HCT116 (cell line): ENCODE measurements around the gene CYP3A4. TPM values are rescaled to one million over a fixed set of nuclear protein-coding genes. Genes with fewer than 3 reads are reported as not detected.

Experiments used
- ATAC-seq: fragments of 200-7000 bp; cut with Tn5 transposase; 2 replicates; pipeline ENCODE4 v1.9.1; 2020; ENCODE audit warnings: mild to moderate bottlenecking, moderate library complexity
- BruUV-seq: library from RNA; stranded (reverse); fragments of 400-500 nt; replicated peaks from 2 replicates; lab custom pipeline; 2021; lab: Mats Ljungman, UMichigan
- CTCF ChIA-PET: fragments of 300-600 bp; sonication (Branson Sonifier 250); formaldehyde crosslinking; loops from one replicate; lab custom pipeline; 2021; ENCODE audit warnings: antibody characterized with exemption; lab: Charles Lee
- POLR2A ChIA-PET: fragments of 300-600, 350-600 bp; sonication (Branson Sonifier 250); formaldehyde crosslinking; loops from one replicate; lab custom pipeline; 2021; ENCODE audit warnings: antibody characterized with exemption; lab: Charles Lee
- RAD21 ChIA-PET, 2 experiments: fragments of 300-600 bp; sonication (Branson Sonifier 250); formaldehyde crosslinking; loops; one replicate each; lab custom pipeline; 2023; ENCODE audit warnings: low total read pairs in 2 of 2; ENCODE audit not compliant: uncharacterized antibody in 2 of 2, unreplicated experiment in 2 of 2, low non-redundant PET in 1 of 2; lab: Charles Lee
- DNase-seq: peaks from one replicate; pipeline ENCODE4 v3.0.0-alpha.2; 2010; ENCODE audit warnings: low read depth, low spot score
- H2AFZ ChIP-seq: fragments of 200-600 bp; shearing (Covaris generic), sonication (generic); 2 replicates; pipeline ENCODE4 v1.6.1; 2017; ENCODE audit warnings: low read depth, mixed run types, mixed read lengths, antibody characterized with exemption, low read length; ENCODE audit not compliant: poor library complexity, severe bottlenecking
- H3K27ac ChIP-seq: 2 replicates; pipeline ENCODE4 v1.5.1; 2012; ENCODE audit warnings: low read depth, low read length
- H3K27me3 ChIP-seq: fragments of 200-600 bp; sonication (generic); 2 replicates; pipeline ENCODE4 v1.6.1; 2016; ENCODE audit warnings: mixed run types, low read length, mixed read lengths; ENCODE audit not compliant: insufficient read depth
- H3K36me3 ChIP-seq, 2 experiments: fragments of 200-500 bp in 1 of 2; fragments of 200-600 bp in 1 of 2; sonication (Bioruptor generic) in 1 of 2; sonication (generic) in 1 of 2; 2 replicates each; pipeline versions ENCODE4 v1.5.1 to v1.6.1; 2014 to 2016; ENCODE audit warnings: low read length in 2 of 2, inconsistent platforms in 1 of 2, mixed read lengths in 1 of 2, mixed run types in 1 of 2; ENCODE audit not compliant: insufficient read depth in 2 of 2, control insufficient read depth in 1 of 2
- H3K4me1 ChIP-seq, 2 experiments: fragments of 200-600 bp in 1 of 2; sonication (generic) in 1 of 2; 2 replicates each; pipeline versions ENCODE4 v1.5.1 to v1.6.1; 2012 to 2017; ENCODE audit warnings: low read length in 2 of 2, inconsistent platforms in 1 of 2, mild to moderate bottlenecking in 1 of 2, mixed read lengths in 1 of 2, mixed run types in 1 of 2, moderate library complexity in 1 of 2; ENCODE audit not compliant: insufficient read depth in 2 of 2, control insufficient read depth in 1 of 2
- H3K4me2 ChIP-seq: fragments of 200-600 bp; sonication (generic); 2 replicates; pipeline ENCODE4 v1.6.1; 2017; ENCODE audit warnings: mixed run types, low read length, mixed read lengths
- H3K4me3 ChIP-seq, 2 experiments: fragments of 200-600 bp in 1 of 2; sonication (generic) in 1 of 2; replicated peaks in 1 of 2; 2 replicates each; pipeline ENCODE4 v1.5.1; 2011 to 2016; ENCODE audit warnings: low read length in 2 of 2, control low read depth in 1 of 2, low read depth in 1 of 2, mild to moderate bottlenecking in 1 of 2, mixed read lengths in 1 of 2, mixed run types in 1 of 2
- H3K79me2 ChIP-seq: fragments of 200-600 bp; sonication (generic); 2 replicates; pipeline ENCODE4 v1.6.1; 2017; ENCODE audit warnings: mild to moderate bottlenecking, mixed run types, low read length, moderate library complexity, mixed read lengths; ENCODE audit not compliant: insufficient read depth
- H3K9ac ChIP-seq: fragments of 200-600 bp; sonication (generic); 2 replicates; pipeline ENCODE4 v1.6.1; 2016; ENCODE audit warnings: low read length, mixed read lengths
- H3K9me2 ChIP-seq: fragments of 200-600 bp; sonication (generic), shearing (Covaris generic); 2 replicates; pipeline ENCODE4 v1.6.1; 2017; ENCODE audit warnings: mixed run types, mild to moderate bottlenecking, moderate library complexity; ENCODE audit not compliant: insufficient read depth
- H3K9me3 ChIP-seq, 2 experiments: fragments of 200-500 bp in 1 of 2; fragments of 200-600 bp in 1 of 2; sonication (Bioruptor generic) in 1 of 2; sonication (generic) in 1 of 2; 2 replicates each; pipeline ENCODE4 v1.6.1; 2014 to 2017; ENCODE audit warnings: low read length in 2 of 2, mixed read lengths in 2 of 2, inconsistent platforms in 1 of 2, low read depth in 1 of 2, mild to moderate bottlenecking in 1 of 2, mixed run types in 1 of 2, moderate library complexity in 1 of 2; ENCODE audit not compliant: control insufficient read depth in 1 of 2, insufficient read depth in 1 of 2
- H4K20me1 ChIP-seq: fragments of 200-600 bp; sonication (generic), shearing (Covaris generic); 2 replicates; pipeline ENCODE4 v1.6.1; 2017; ENCODE audit warnings: mixed run types, mild to moderate bottlenecking, moderate library complexity; ENCODE audit not compliant: insufficient read depth
- CBX3 ChIP-seq: IDR thresholded peaks from 2 replicates; pipeline ENCODE4 v1.6.1; 2012; ENCODE audit warnings: low read depth
- CEBPB ChIP-seq: IDR thresholded peaks from 2 replicates; pipeline ENCODE4 v1.6.1; 2012; ENCODE audit warnings: low read depth
- EGR1 ChIP-seq: IDR thresholded peaks from 2 replicates; pipeline ENCODE4 v1.6.1; 2012; ENCODE audit warnings: low read depth
- ELF1 ChIP-seq: IDR thresholded peaks from 2 replicates; pipeline ENCODE4 v1.6.1; 2012; ENCODE audit warnings: low read depth, borderline replicate concordance
- EZH2phosphoT487 ChIP-seq: fragments of 200-600 bp; IDR thresholded peaks from 2 replicates; pipeline ENCODE4 v1.6.1; 2018; ENCODE audit warnings: antibody characterized with exemption, borderline replicate concordance
- FOSL1 ChIP-seq: IDR thresholded peaks from 2 replicates; pipeline ENCODE4 v1.6.1; 2012; ENCODE audit warnings: low read depth
- JUND ChIP-seq: IDR thresholded peaks from 2 replicates; pipeline ENCODE4 v1.6.1; 2012
- MAX ChIP-seq: IDR thresholded peaks from 2 replicates; pipeline ENCODE4 v1.6.1; 2012
- POLR2A ChIP-seq: IDR thresholded peaks from 2 replicates; pipeline ENCODE4 v1.7.0; 2011; ENCODE audit warnings: borderline replicate concordance; ENCODE audit not compliant: insufficient read depth, insufficient read length; ENCODE audit errors: extremely low read depth
- POLR2AphosphoS5 ChIP-seq: IDR thresholded peaks from 2 replicates; pipeline ENCODE4 v1.6.1; 2011; ENCODE audit warnings: mild to moderate bottlenecking, low read depth, low read length, moderate library complexity
- RAD21 ChIP-seq: IDR thresholded peaks from 2 replicates; pipeline ENCODE4 v1.6.1; 2012; ENCODE audit warnings: low read depth, mild to moderate bottlenecking
- SIN3A ChIP-seq: IDR thresholded peaks from 2 replicates; pipeline ENCODE4 v1.6.1; 2012; ENCODE audit warnings: low read depth
- SP1 ChIP-seq: IDR thresholded peaks from 2 replicates; pipeline ENCODE4 v1.6.1; 2012; ENCODE audit warnings: low read depth
- ZBTB33 ChIP-seq: IDR thresholded peaks from 2 replicates; pipeline ENCODE4 v1.6.1; 2011; ENCODE audit warnings: mild to moderate bottlenecking, low read length, moderate library complexity; ENCODE audit not compliant: insufficient replicate concordance; ENCODE audit errors: extremely low read depth
- ZFX ChIP-seq: fragments of 450-650 bp; IDR thresholded peaks from 2 replicates; pipeline ENCODE4 v1.6.1; 2017
- ZNF274 ChIP-seq: fragments of 200-500 bp; sonication (Bioruptor generic); IDR thresholded peaks from 2 replicates; pipeline ENCODE4 v1.6.1; 2014; ENCODE audit warnings: mild to moderate bottlenecking, low read depth, low read length, inconsistent platforms
- intact Hi-C: fragments of 100-400 bp; cut with micrococcal nuclease; formaldehyde crosslinking; loops from 2 replicates; pipeline ENCODE4 v1.10.0; 2022
- total RNA-seq: library from RNA; stranded (reverse); gene quantifications from one replicate; pipeline ENCODE4 v1.2.1, GENCODE V29; 2021; ENCODE audit not compliant: unreplicated experiment
- TF ChIP-seq, protein P1 (sequence below), 3 experiments: fragments of 200-600 bp in 1 of 3; sonication (generic) in 1 of 3; IDR thresholded peaks in 2 of 3; conservative IDR thresholded peaks in 1 of 3; 2 replicates each; pipeline ENCODE4 v1.5.1; 2012 to 2017; ENCODE audit warnings: low read depth in 2 of 3, low read length in 2 of 3, antibody characterized with exemption in 1 of 3, borderline replicate concordance in 1 of 3, control low read depth in 1 of 3, mild to moderate bottlenecking in 1 of 3, mixed read lengths in 1 of 3, mixed run types in 1 of 3, moderate library complexity in 1 of 3; ENCODE audit not compliant: insufficient read depth in 1 of 3
- TF ChIP-seq, protein P2 (sequence below): IDR thresholded peaks from 2 replicates; pipeline ENCODE4 v1.6.1; 2012

CYP3A4 gene
- total RNA-seq, 1 experiment from 2014 or later = 0.25 TPM

- no peaks in the 10 kb centered on the region for H3K27me3 ChIP-seq
- no peaks in the 10 kb centered on the region for H3K4me1 ChIP-seq
- no peak overlapping the region for H3K4me3 ChIP-seq
- no peaks in the 10 kb centered on the region for H3K9me2 ChIP-seq
- H3K9me3 ChIP-seq = no peaks in the 10 kb centered on the region
- intact Hi-C loops = no loop called here
- H3K36me3 ChIP-seq = no peaks in the 10 kb centered on the region
- H2AFZ ChIP-seq = no peak overlapping the region
- H3K9ac ChIP-seq = no peak overlapping the region
- ChIA-PET RAD21 (no interaction called here), POLR2A (no interaction called here), CTCF (no interaction called here)
- TF ChIP-seq CBX3 = no peak
- TF ChIP-seq ZBTB33 = no peak
- TF ChIP-seq, protein P1, sequence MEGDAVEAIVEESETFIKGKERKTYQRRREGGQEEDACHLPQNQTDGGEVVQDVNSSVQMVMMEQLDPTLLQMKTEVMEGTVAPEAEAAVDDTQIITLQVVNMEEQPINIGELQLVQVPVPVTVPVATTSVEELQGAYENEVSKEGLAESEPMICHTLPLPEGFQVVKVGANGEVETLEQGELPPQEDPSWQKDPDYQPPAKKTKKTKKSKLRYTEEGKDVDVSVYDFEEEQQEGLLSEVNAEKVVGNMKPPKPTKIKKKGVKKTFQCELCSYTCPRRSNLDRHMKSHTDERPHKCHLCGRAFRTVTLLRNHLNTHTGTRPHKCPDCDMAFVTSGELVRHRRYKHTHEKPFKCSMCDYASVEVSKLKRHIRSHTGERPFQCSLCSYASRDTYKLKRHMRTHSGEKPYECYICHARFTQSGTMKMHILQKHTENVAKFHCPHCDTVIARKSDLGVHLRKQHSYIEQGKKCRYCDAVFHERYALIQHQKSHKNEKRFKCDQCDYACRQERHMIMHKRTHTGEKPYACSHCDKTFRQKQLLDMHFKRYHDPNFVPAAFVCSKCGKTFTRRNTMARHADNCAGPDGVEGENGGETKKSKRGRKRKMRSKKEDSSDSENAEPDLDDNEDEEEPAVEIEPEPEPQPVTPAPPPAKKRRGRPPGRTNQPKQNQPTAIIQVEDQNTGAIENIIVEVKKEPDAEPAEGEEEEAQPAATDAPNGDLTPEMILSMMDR (IDR thresholded peaks at IDR 0.05 in 2 of 3, conservative IDR thresholded peaks at IDR 0.05 in 1 of 3; ENCODE audit: borderline replicate concordance in 1 of 3, insufficient read depth in 1 of 3, low read depth in 2 of 3, low read length in 2 of 3) = no peak
- no peak for TF ChIP-seq RAD21
- no peak for TF ChIP-seq CEBPB
- no peak for TF ChIP-seq JUND
- no peak for TF ChIP-seq ELF1
- TF ChIP-seq ZNF274 = no peak
- no peak for TF ChIP-seq MAX
- no peak for TF ChIP-seq POLR2AphosphoS5
- TF ChIP-seq FOSL1 = no peak
- TF ChIP-seq ZFX = no peak
- TF ChIP-seq EGR1 = no peak
- no peak for TF ChIP-seq SP1
- no peak for TF ChIP-seq EZH2phosphoT487
- TF ChIP-seq, protein P2, sequence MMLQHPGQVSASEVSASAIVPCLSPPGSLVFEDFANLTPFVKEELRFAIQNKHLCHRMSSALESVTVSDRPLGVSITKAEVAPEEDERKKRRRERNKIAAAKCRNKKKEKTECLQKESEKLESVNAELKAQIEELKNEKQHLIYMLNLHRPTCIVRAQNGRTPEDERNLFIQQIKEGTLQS = no peak
- no peak for TF ChIP-seq SIN3A
- no peak for TF ChIP-seq POLR2A
- H4K20me1 ChIP-seq = no peaks in the 10 kb centered on the region
- no peak overlapping the region for H3K27ac ChIP-seq
- H3K79me2 ChIP-seq = no peaks in the 10 kb centered on the region
- no peak overlapping the region for H3K4me2 ChIP-seq
- BruUV-seq = no TSS peak
- ATAC-seq (no peak), DNase-seq (no peak)
These were observed 15.5 kb downstream of the CYP3A4 start for GRCh38 chr7:99768471-99768870.
